Measurements from ENCODE around the gene GALNT14.

Gene GALNT14

GRCh38 chr2:30975156-30975555, 163.1 kb downstream of the GALNT14 start:
- no peaks in the 10 kb centered on the region for H3K9me3 Mint-ChIP-seq
- no peak overlapping the region for H3K4me3 Mint-ChIP-seq
- H3K27ac Mint-ChIP-seq: no peak overlapping the region
- H3K27me3 Mint-ChIP-seq: peaks cover 10% of the 10 kb centered on the region
- DNase-seq (no peak), ATAC-seq (no peak)
- H3K4me1 Mint-ChIP-seq: no peaks in the 10 kb centered on the region

- no peak overlapping the region for H3K4me3 Mint-ChIP-seq
- DNase-seq: no peak
- peaks cover 10% of the 10 kb centered on the region for H3K27me3 Mint-ChIP-seq
- H3K27ac Mint-ChIP-seq: no peak overlapping the region
- H3K9me3 Mint-ChIP-seq: no peaks in the 10 kb centered on the region
- H3K4me1 Mint-ChIP-seq: no peaks in the 10 kb centered on the region
- no peak for ATAC-seq
Observed at GRCh38 chr2:30974554-30974953, 163.7 kb downstream of the GALNT14 start.

- Mint-ChIP-seq H3K4me3 (no peak overlapping the region), H3K27me3 (peaks cover 10% of the 10 kb centered on the region), H3K9me3 (no peaks in the 10 kb centered on the region), H3K27ac (no peak overlapping the region), H3K4me1 (no peaks in the 10 kb centered on the region)
- no peak for DNase-seq
- ATAC-seq: no peak
Observed at GRCh38 chr2:30974092-30974491, 164.1 kb downstream of the GALNT14 start.

GRCh38 chr2:30971231-30972025, 166.8 kb downstream of the GALNT14 start:
- Mint-ChIP-seq H3K4me1 (no peaks in the 10 kb centered on the region), H3K9me3 (no peaks in the 10 kb centered on the region), H3K27ac (peak overlapping the region in 1 of 2 donors; percentile 31), H3K27me3 (peaks cover 17% of the 10 kb centered on the region), H3K4me3 (no peak overlapping the region)
- DNase-seq (no peak), ATAC-seq (no peak)

GRCh38 chr2:30968660-30969397, 169.4 kb downstream of the GALNT14 start:
- peaks cover 21% of the 10 kb centered on the region for H3K27me3 Mint-ChIP-seq

DNA sequence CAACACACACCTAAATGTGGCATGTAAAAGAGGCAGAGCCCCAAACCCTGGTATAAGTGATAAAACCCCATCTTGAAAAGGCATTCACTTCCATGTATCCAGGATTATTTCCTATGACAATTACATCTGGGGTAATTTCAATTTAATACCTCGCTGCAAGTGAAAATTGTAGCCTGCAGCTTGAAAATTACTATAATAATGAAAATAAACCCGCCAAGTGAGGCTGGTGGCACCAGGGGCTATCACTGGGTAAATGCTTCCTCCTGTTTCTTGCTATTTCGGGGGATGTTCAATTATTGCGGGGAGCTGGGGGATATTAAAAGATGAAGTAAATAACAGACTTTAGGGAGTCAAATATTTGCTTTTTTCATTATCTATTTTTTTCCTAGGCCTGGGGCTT, 171.5 kb downstream of the GALNT14 start:
- no peak for DNase-seq
- Mint-ChIP-seq H3K27ac (no peak overlapping the region), H3K4me3 (no peak overlapping the region), H3K27me3 (peaks cover 21% of the 10 kb centered on the region), H3K4me1 (no peaks in the 10 kb centered on the region), H3K9me3 (no peaks in the 10 kb centered on the region)
- no peak for ATAC-seq

More at GRCh38 chr2:30968660-30969397, 169.4 kb downstream of the GALNT14 start:
- DNase-seq (no peak), ATAC-seq (no peak)
- Mint-ChIP-seq H3K27ac (no peak overlapping the region), H3K4me1 (no peaks in the 10 kb centered on the region), H3K9me3 (no peaks in the 10 kb centered on the region), H3K4me3 (no peak overlapping the region)

DNA sequence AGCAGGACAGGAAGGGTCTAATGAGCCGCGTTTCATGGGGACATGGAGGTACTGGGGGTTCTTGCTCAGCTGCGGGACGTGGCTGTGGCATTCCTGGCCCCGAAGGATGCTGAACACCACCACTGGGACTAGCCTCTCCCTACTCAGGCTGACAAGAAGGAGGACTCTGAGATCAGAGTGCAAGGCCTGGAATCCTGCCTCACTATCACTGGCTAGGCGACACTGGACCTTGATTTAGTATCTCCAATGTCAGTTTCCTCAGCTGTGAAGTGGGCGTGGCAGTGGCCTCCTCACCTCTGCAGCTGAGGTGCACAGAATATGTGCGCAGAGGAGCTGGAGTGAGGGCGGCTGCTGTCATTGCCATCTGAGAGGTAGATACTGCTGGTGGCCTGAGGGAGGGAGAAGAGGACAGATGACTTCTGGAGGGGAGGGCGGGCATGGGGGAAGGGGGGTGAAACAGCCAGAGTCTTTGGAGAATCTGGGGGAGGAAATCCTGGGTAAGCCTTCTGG, 173.2 kb downstream of the GALNT14 start:
- ATAC-seq: no peak
- H3K27me3 Mint-ChIP-seq: peaks cover 21% of the 10 kb centered on the region
- DNase-seq: no peak
- no peak overlapping the region for H3K4me3 Mint-ChIP-seq
- no peaks in the 10 kb centered on the region for H3K9me3 Mint-ChIP-seq
- H3K4me1 Mint-ChIP-seq: no peaks in the 10 kb centered on the region
- H3K27ac Mint-ChIP-seq: no peak overlapping the region

DNA sequence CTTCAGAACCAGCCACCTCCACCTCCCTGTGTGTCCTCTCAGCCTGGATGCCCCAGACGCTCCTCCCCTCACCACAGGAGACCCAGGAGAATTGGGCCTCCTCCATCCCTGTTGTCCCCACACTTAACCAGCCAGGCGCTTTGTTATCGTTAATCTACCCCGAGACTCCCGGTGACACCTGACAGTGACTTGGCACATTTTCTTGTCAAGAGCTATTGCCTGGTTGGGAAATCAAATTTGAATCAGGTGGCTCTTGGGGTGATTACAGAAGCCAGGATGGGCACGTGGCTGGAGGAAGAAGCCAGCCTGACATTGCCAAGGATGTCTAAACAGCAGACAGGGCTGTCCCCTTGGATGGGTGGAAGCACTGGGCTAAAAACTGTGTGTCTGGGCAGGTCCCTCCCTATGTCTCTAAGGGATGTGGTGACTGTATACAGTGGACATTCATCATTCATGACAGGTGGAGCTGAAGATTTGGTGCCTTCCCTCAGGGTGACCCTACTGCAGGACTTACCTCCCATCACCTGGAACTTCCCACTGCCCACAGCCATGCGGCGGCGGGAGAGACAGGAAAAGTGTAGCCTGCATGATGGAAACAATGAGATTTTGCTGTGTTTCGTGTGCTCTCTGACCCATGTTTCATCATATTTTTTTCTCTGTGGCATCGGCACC, 173.8 kb downstream of the GALNT14 start:
- Mint-ChIP-seq H3K4me3 (no peak overlapping the region), H3K27me3 (peaks cover 21% of the 10 kb centered on the region), H3K9me3 (no peaks in the 10 kb centered on the region), H3K4me1 (no peaks in the 10 kb centered on the region), H3K27ac (no peak overlapping the region)
- DNase-seq: no peak
- ATAC-seq: no peak

DNA sequence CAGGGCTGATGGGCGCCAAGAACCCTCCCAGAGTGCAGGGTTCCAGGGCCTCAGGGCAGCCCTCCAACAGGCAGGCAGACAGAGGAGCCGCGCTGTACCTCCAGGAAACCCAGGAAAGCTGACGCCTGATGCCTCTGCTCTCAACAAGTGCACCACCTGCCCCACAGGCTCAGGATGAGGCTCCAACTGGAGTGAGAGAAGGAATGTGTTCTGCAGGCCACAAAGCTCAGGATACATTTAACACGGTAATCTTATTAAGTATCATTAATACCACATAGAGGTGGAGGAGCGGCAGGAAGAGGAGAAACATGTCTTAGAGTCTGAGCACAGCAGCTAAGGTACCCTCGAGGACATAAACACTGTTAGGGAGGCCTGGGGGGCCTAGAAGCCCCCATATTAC, 175.1 kb downstream of the GALNT14 start:
- H3K4me3 Mint-ChIP-seq: no peak overlapping the region
- H3K4me1 Mint-ChIP-seq: peaks cover 6% of the 10 kb centered on the region
- DNase-seq (no peak), ATAC-seq (no peak)
- no peaks in the 10 kb centered on the region for H3K9me3 Mint-ChIP-seq
- peaks cover 14% of the 10 kb centered on the region for H3K27me3 Mint-ChIP-seq
- H3K27ac Mint-ChIP-seq: peak overlapping the region in 1 of 2 donors; percentile 64

GRCh38 chr2:30960213-30960612, 178.0 kb downstream of the GALNT14 start:
- H3K27me3 Mint-ChIP-seq: peaks cover 14% of the 10 kb centered on the region

GRCh38 chr2:30959653-30960052, 178.6 kb downstream of the GALNT14 start:
- Mint-ChIP-seq H3K27me3 (peaks cover 9% of the 10 kb centered on the region), H3K4me3 (no peak overlapping the region), H3K27ac (no peak overlapping the region), H3K9me3 (no peaks in the 10 kb centered on the region), H3K4me1 (peaks cover 6% of the 10 kb centered on the region)
- DNase-seq (no peak), ATAC-seq (no peak)

More at GRCh38 chr2:30960213-30960612, 178.0 kb downstream of the GALNT14 start:
- Mint-ChIP-seq H3K4me1 (peaks cover 6% of the 10 kb centered on the region), H3K9me3 (no peaks in the 10 kb centered on the region), H3K27ac (no peak overlapping the region), H3K4me3 (no peak overlapping the region)
- DNase-seq: no peak
- ATAC-seq: no peak

DNA sequence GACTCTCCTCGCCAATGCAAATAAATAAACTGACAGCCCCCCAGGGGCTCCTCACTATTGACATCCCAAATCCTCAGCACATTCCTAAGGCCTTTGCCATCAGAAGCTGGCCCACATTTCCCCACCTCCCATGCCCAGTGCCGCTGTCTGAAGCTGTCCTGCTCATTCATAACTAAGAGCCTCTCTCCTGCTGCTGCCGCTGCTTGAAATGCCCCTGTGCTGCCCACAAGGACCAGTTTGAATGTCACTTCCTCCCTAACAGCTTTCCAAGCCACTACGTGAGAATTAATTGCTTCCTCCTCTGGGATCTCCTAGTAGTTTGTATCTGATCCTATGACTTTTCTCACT, 179.3 kb downstream of the GALNT14 start:
- DNase-seq: no peak
- peaks cover 1% of the 10 kb centered on the region for H3K27me3 Mint-ChIP-seq
- H3K4me3 Mint-ChIP-seq: no peak overlapping the region
- H3K27ac Mint-ChIP-seq: no peak overlapping the region
- no peak for ATAC-seq
- H3K9me3 Mint-ChIP-seq: no peaks in the 10 kb centered on the region
- H3K4me1 Mint-ChIP-seq: peaks cover 6% of the 10 kb centered on the region

GRCh38 chr2:30958193-30958917, 179.9 kb downstream of the GALNT14 start:
- Mint-ChIP-seq H3K9me3 (no peaks in the 10 kb centered on the region), H3K4me3 (no peak overlapping the region), H3K27me3 (no peaks in the 10 kb centered on the region), H3K27ac (no peak overlapping the region), H3K4me1 (peaks cover 6% of the 10 kb centered on the region)
- ATAC-seq (no peak), DNase-seq (no peak)

- ATAC-seq: no peak
- Mint-ChIP-seq H3K4me1 (peaks cover 6% of the 10 kb centered on the region), H3K27ac (no peak overlapping the region)
Observed at GRCh38 chr2:30957591-30957990, 180.6 kb downstream of the GALNT14 start.

GRCh38 chr2:30956995-30957394, 181.2 kb downstream of the GALNT14 start:
- no peak overlapping the region for H3K4me3 Mint-ChIP-seq
- peaks cover 6% of the 10 kb centered on the region for H3K4me1 Mint-ChIP-seq
- H3K27me3 Mint-ChIP-seq: no peaks in the 10 kb centered on the region
- DNase-seq (no peak), ATAC-seq (no peak)
- no peaks in the 10 kb centered on the region for H3K9me3 Mint-ChIP-seq
- H3K27ac Mint-ChIP-seq: peak overlapping the region; percentile 4 to 74

More at GRCh38 chr2:30957591-30957990, 180.6 kb downstream of the GALNT14 start:
- H3K4me3 Mint-ChIP-seq: no peak overlapping the region
- H3K9me3 Mint-ChIP-seq: no peaks in the 10 kb centered on the region
- no peaks in the 10 kb centered on the region for H3K27me3 Mint-ChIP-seq
- no peak for DNase-seq

Data from stimulated activated naive CD8-positive, alpha-beta T cell treated with anti-CD3 and anti-CD28 coated beads, Interleukin-15, amount 100 ng/mL, for 72 hours (primary cell).